GM21825 (cell line): ENCODE results near the gene PTK7.

Source experiments
- ATAC-seq: cut with Tn5 transposase; IDR thresholded peaks from one replicate; pipeline ENCODE4 v1.9.1; 2021; ENCODE audit warnings: mild to moderate bottlenecking, moderate library complexity; ENCODE audit not compliant: unreplicated experiment

PTK7 gene

DNA sequence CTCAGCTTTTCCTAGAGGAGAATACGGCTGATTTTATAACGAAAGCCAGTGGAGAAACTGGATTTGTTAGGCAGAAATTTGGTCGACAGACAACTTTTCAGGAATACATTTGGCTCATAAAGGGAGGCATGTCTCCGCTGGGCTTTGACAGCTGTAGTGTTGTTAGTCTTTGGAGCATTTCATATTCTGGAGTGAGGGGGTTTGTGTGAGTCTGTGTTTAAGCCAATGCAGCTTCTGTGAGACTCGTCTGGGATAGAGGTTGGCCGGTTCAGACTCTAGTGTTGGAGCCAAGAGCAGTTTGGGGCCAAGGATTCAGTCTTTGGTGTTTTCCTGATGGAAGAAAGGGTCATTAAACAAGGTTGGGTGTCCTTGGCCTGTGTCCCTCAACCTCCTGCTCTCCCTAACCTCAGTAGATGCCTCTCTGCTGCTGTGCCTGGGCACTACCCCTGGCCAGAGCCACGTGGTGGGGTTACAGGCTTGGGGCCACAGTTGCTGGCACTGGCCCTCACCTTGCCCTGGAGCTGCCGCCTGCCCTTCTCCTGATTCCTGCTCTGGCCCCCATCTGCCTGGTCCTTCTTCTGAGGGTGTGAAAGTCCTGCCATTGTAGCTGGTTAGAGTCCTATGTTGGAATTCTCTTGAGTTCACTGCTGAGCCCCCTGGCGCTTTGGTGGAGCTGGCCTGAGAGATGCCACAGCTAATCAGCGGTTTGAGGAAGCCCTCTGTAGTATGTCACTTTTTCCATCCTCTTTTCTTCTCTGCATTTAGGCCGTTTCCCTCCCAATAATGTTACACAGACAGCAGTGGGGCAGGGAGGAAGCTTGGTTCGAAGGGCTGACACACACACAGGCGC is 6.9 kb downstream of the PTK7 start:
- no peak for ATAC-seq

DNA sequence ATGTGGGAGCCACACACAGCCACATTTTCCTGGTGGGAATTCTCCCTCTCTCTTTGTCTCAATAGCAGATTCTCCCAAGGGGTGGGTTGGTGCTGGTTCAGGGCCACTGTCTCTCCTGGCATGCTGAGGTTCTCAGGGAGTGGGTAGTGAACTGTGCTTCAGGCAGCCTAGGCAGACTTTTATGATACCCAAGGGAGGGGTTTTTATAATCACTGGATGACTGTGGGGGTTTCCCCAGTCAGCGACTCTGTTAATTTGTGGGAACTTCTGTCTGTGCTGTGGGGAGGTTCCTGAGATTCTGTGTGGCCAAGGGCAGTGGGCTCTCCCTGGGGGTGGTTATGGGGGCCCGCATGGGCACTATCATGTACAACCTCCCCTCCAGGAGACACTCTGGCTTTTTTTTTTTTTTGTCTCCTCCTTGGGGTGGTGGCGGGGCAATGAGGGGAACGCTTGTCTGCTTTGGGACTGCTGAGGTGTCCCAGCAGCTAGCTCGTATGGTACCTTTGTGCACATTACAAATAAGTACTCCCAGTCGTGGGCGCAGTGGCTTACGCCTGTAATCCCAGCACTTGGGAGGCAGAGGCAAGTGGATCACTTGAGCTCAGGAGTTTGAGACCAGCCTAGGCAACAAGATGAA is 10.0 kb downstream of the PTK7 start:
- ATAC-seq, result no peak

DNA sequence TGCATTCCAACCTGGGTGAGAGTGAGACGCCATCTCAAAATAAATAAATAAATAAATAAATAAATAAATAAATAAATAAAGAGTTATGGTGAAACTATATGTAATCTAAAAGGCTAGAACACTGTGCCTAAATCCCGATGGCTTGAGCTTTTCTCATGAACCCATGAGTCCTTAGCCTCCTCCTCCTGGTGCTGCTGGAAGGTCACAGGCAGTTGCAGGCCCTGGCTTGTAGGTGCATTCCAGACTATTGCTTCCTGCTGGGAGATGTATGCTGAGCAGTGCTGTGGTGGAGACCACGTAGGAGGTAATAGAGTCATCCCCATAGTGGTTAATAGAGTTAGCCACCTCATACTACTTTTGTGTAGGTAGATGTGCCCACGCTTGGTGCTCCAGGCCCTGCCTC is 12.5 kb downstream of the PTK7 start:
- ATAC-seq, result no peak

DNA sequence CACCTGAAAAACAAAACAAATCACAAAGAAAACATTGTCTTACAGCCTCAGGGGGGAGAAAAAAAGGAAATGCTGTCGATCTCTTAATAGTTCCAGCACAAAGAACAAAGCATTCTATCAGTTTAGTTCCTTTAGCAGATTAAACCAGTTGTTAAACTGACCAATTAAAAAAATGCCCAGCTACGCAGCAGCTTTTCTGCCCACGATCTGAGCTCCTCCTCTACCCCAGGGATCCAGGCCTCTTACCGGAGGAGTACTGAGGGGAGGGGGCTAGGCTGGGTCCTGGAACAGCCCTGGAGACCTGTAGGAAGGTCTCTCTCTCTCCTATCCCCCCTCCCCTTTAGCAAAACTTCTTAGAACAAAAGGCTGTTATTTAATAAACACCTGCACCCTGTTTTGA is 13.4 kb downstream of the PTK7 start:
- ATAC-seq, result no peak

DNA sequence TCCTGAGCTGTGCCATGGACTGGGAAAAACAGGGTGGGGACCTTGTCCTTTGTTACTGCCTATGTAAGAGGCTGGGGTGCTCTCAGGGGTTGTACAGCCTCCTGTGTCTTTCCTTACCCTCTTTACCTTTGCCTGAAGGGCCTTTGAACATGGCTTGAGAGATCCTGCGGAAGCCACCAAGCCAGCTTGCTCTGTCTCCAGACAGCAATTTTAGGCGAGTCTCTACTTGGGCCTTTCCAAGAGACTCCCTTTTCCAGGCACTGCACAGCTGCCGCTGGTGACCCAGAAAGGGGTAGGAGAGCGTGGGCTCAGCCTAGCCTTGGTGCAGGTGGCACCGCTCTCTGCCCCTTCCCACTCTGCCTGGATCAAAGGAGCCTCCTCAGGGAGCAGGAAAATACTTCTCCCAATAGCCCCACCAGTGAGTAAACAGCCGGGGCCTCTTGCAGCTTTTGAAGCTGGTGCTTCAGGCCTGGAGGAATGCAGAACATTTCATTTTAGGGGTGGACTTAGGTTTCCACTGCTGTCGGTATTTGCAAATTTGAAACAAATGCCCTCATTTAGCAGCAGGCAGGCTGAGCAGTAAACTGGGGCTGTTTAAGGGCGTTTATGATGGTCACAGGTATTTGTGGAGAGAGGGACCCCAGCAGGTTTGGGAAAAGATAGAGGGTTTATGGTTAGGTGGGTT is 13.9 kb downstream of the PTK7 start:
- ATAC-seq, result no peak

DNA sequence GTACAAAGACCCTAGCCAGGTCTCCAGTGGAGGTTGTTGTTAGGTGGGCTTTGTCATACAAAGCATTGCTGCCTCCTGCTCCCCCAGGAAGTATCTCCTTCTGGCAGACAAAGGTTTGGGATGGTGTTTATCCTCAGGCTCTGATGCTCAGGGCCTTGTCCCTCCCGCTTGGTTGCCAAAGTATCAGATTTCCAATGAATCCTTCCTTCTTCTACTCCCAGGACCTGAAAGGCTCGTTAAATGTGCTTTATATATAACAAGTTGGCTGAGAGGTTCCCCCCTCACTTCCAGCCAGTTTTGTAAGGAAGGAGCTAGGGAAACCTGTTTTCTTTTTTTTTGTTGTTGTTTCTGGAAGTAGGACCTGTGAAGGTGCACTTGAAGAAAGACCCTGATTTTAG is 14.4 kb downstream of the PTK7 start:
- no peak for ATAC-seq

DNA sequence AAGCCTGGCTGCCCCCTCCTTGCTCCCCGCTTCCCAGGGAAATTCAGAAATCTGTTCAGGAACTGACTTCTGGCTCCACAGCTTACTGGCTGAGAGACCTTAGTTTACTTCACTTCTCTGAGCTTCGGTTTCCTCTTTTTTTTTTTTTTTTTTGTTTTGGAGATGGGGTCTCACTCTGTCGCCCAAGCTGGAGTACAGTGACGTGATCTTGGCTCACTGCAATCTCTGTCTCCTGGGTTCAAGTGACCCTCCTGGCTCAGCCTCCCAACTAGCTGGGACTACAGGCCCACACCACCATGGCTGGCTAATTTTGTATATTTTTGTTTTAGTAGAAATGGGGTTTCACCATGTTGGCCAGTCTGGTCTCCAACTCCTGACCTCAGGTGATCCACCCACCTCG is 14.9 kb downstream of the PTK7 start:
- ATAC-seq, result no peak

DNA sequence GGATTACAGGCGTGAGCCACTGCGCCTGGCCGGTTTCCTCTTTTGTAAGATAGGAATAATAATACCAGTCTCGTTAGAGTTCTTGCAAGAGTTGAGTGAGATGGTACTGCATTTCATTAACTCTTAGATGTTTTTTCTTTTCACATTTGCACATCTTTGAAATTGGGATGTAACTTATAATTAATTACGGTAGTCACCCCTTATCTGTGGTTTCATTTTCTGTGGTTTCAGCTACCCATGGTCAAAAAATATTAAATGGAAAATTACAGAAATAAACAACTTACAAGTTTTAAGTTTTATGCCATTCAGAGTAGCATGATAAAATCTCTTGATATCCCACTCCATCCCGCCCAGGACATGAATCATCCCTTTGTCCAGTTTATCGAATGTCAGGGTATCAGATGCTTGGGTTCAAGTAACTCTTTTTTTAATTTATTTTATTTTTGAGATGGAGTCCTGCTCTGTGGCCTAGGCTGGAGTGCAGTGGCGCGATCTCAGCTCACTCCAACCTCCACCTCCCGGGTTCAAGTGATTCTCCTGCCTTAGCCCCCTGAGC is 15.4 kb downstream of the PTK7 start:
- ATAC-seq, result no peak

DNA sequence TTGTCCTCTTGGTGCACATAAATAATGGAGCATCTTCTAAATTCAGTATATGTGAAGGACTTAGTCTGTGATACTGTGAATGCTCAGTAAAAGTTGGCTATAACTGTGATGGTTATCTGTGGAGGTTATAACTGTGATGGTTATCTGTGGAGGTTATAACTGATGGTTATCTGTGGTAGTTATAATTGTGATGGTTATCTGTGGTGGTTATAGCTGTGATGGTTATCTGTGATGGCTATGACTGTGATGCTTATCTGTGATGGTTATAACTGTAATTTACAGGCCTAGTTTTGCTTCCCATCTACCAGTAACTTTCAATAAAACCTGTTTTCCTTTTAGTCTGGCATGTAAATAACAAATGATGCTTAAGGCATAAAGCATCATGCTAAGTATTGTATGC is 16.5 kb downstream of the PTK7 start:
- no peak for ATAC-seq

DNA sequence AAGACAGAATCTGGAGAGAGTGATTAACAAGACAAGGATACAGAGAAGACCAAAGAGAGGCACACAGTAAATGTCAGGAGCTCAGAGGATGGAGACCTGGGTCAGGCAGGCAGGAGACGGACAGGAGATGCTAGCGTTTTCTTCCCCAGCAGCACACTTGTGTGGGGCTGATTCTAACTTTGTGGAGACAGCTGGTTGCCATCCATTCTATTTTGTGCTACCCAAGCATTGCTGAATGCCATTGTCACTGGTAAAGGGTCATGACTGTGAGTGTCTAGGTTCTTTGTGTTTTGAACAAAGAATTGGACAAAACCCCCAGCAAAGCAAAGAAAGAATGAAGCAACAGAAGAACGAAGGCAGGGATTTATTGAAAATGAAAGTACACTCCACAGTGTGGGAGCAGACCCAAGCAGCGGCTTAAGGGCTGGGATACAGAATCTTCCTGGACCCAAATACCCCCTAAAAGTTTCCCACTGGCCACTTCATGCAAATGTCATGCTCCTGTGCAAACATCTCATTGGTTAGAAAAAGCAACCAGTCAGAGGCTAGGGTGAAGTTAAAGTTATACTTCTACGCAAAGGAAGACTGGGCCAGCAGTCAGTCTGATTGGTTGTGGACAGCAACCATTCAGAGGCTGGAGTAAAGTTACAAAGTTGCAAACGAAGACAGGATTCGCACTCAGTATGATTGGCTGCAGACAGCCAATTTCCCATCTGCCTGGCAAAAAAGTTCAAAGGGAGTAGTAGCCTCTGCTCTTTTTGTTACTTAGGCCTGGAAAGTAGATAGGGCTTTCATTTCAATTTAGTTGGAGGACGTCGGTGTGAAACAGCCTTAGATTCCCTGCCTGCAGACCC is 17.5 kb downstream of the PTK7 start:
- ATAC-seq, result no peak

DNA sequence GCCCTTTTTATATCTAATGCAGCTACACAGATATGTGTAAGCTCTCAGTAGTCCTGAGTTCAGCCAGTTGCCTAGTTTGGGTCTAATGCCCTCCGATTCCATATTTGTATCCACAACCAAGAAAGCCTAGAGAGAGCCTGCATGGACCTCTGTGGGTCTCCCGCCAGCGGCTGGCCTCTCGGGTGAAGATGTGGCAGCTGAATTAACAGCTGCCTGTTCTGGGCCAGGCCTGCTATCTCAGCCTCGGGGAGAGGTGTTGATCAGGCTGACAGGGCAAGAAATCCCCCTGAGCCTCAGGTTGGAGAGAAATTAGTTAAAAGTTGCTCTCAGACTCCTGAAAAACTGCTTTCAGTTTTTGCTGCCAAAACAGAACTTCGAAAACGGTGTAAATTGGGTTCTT is 19.8 kb downstream of the PTK7 start:
- no peak for ATAC-seq

DNA sequence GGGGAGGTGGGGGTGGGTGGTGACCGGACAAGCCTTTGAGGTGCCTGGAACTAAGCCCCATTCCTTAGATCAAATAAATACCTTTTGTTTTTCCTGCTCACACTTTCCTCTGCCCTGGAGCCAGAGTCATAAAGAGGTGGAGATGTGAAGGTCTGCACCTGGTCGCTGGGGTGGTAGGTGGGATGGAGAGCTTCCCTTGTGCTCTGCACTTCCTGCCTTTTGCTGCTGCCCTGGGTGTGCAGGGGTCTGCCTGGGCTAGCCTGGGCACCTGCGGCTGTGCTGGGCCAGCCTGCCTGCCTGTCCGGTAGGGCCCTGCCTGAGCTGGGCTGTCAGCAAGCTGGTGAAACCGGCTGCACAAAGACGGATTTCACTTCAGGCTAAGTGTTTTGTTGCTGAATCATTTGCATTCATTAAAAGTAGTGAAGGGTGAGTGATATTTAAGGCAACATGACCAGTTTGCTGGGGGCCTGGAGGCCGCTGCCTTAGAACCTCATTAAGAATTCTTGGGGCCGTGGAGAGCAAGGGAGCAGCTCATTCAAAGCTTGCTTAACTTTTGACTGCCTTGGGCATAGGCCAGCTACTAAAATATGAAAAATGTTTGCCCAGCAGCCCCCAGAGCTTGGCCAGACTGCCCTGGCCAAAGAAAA is 20.5 kb downstream of the PTK7 start:
- no peak for ATAC-seq

DNA sequence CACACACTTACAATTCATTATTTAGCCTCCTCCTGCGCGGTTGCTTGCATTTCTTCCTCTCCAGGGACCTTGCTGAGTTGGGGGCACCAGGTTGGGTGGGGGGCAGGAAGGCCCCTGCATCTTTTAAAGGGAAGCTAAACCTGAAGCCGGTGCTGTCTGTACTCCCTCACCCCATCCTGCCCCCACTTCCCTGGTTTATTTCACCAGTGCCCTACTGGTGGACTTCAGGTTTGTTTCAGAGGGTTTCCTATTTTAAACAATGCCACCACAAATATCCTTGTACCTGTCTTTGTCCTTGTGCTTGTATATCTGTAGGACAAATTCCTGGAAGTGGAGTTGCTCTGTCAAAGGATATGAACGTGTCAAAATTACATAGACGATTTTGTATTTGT is 21.0 kb downstream of the PTK7 start:
- ATAC-seq, result no peak

DNA sequence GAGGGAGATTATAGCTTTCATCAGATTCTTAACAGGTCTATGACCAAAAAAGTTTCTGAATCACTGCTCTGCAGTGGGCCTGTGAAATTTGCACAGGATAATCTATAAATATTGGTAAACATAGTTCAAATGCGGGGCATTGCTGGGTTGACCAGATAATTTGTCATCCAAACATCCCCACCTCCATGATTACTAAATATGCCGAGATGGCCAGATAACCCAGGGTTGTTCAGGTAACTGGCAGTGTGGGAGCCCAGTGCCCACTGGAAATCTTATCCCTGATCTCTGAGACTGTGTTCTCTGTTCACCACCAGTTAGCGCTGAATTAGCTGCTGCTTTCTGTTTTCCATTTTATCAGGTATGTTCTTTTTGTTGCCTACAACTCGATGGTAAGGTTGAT is 21.4 kb downstream of the PTK7 start:
- no peak for ATAC-seq

DNA sequence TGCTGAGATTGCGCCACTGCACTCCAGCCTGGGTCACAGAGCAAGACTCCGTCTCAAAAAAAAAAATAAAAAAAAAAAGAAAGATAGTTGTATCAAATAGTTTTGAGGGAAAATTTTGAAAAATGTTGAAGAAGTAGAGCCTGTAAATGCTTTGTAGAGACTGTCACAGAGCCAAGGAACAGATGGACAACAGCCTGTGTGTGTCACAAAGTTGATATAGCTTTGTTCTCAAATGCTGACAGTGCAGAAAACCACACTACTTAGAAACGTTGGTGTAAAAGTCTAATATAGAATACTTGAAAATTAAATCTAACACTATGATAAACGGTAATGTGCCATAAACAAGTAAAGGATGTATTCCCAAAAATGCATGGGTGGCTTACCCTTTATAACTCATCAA is 25.4 kb downstream of the PTK7 start:
- no peak for ATAC-seq

DNA sequence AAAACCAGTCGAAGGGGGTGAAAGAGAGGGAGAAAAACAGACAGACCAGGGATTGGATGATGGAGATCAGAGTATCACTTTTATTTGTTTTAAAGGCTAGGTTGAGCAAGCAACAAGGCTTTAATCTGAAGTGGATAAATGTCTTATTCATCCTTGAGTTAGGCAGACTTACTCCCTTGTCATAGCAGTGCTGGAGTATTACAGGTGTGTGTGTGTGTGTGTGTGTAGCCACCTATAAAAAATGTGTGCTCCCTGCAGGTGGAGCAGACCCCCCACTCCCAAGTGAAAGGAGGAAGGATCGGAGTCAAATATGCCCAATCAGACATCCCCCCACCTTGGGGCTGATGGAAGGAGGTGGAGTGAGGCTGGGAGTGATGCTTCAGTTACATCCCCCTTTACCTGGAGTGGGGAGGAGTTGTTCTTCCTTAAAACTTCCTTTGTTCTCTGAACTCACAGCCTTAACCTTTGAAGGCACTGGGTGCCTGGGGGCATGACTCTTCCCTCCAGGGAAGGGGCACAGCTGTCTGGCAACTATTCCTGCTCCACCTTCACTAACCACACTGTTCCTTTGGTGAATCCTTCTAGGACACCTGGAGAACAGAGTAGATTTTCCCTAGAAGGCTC is 27.3 kb downstream of the PTK7 start:
- no peak for ATAC-seq

DNA sequence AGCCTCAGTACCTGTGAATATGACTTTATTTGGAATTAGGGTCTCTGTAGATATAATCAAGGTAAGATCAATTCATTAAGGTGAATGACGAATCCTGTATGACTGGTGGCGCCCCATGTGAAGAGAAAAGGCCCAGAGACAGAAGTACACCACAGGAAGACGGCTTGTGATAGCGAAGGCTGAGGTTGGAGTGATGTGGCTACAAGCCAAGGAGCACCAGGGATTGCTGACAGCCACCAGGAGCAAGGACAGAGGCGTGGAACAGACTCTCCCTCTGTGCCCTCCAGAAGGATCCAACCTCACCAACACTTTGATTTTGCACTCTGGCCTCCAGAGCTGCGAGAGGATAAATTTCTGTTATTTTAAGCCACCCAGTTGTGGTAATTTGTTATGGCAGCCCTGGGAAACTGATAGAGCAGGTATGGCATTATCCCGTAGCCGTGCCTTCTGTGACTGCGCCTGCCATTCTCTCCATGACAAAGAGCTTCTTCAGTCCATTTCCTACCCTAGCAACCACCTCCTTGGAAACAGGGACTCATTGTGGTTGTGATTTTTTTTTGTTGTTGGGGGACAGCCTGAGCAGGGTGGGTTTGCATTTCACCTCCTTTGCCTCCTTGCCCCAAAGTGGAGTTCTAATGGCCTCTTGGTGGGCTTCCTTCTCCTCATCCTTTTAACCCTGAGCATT is 29.6 kb downstream of the PTK7 start:
- ATAC-seq, result no peak

DNA sequence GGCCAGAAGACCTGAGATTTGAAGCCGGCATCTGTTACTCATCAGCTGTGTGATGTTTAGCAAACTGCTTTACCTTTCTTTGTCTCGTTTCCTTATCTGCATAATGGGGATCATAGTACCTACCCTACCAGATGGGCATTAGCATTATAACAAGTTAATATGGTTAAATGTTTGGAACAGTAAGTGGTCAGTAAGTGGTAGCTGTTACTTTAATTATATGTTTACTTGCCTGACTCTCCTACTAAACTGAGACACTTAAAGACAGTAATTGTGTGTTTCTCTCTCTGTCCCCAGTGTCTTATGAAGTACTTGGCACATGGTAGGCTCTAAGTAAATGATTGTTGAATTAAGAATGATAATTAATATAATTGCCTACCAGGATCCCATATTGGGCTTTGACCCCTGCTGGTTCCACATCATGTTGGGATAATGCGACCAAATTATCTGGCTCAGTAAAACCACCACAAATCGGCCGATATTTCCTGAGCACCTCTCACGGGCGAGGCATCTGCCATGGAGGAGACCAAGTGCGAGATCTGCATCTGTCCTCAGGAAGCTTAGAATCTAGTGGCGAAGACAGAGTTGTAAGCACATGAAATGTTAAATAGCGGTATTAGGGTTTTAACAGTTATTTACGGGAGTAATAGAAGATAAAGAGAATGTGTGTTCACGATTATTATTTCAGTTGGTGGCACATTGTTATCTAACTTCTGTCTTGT is 31.4 kb downstream of the PTK7 start:
- no peak for ATAC-seq
